ENCODE data around the gene XRRA1.
A peak's percentile ranks its signal among the peaks of the same experiment; 100 is the strongest.
"Not testable (repeated sequence)": the region's sequence is repeated elsewhere in the genome, so short reads cannot be mapped to it uniquely, and the experiment has no call there.

Gene XRRA1

GRCh38 chr11:74948898-74949752, at the start of gene XRRA1, which contains the start of gene SPCS2:
TSS of gene XRRA1 (minus strand) at chr11:74949091. CDS start at chr11:74940878, 8,213 bp downstream.
TSS of gene SPCS2 (plus strand) at chr11:74949266. CDS start at chr11:74949286, 20 bp downstream.
- H3K9ac ChIP-seq (ENCODE audit: low read length) = peak within 1 kb of the TSS; percentile 96
- peak within 1 kb of the TSS; percentile 69 for H3K27ac ChIP-seq (ENCODE audit: low read depth, low read length)
- no peaks in the 10 kb centered on the region for H3K27me3 ChIP-seq (ENCODE audit: control insufficient read depth, insufficient read depth, low read length)
- peaks cover 10% of the 10 kb centered on the region for H3K36me3 ChIP-seq (ENCODE audit: control insufficient read depth, insufficient read depth, low read length)
- H3K4me1 ChIP-seq (ENCODE audit: control insufficient read depth, insufficient read depth, low read length) = peaks cover 7% of the 10 kb centered on the region; the same call in 1 of the 2 replicates
- H3K9me3 ChIP-seq (ENCODE audit: control insufficient read depth, insufficient read depth, low read depth, low read length) = no peaks in the 10 kb centered on the region
- H3K4me3 ChIP-seq (ENCODE audit: low read depth, low read length) = peak within 1 kb of the TSS; percentile 84

DNA sequence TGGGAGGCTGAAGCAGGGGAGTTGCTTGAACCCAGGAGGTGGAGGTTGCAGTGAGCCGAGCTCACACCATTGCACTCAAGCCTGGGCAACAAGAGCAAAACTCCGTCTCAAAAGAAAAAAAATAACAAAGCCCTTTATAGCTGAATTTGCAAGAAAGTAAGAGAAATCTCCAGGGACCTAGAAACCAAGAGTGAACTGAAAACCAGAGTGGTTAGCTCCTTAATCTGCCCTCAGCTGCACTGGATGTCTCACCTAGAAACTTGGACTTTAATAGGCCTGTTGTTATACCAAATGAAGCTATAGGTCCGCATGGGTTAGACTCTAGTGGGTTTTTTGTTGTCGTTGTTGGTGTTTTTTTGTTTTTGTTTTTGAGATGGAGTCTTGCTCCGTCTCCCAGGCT, 44.0 kb upstream of the XRRA1 start:
- peaks cover 7% of the 10 kb centered on the region; the same call in 1 of the 2 replicates for H3K4me1 ChIP-seq (ENCODE audit: control insufficient read depth, insufficient read depth, low read length)
- peaks cover 24% of the 10 kb centered on the region for H3K36me3 ChIP-seq (ENCODE audit: control insufficient read depth, insufficient read depth, low read length)
- H3K9ac ChIP-seq (ENCODE audit: low read length) = no peak overlapping the region
- no peaks in the 10 kb centered on the region for H3K27me3 ChIP-seq (ENCODE audit: control insufficient read depth, insufficient read depth, low read length)
- H3K27ac ChIP-seq (ENCODE audit: low read depth, low read length) = no peak overlapping the region
- no peak overlapping the region for H3K4me3 ChIP-seq (ENCODE audit: low read depth, low read length)
- H3K9me3 ChIP-seq (ENCODE audit: control insufficient read depth, insufficient read depth, low read depth, low read length) = no peaks in the 10 kb centered on the region

- Histone ChIP-seq H3K9me3 (ENCODE audit: control insufficient read depth, insufficient read depth, low read depth, low read length) (no peaks in the 10 kb centered on the region), H3K36me3 (ENCODE audit: control insufficient read depth, insufficient read depth, low read length) (peaks cover 13% of the 10 kb centered on the region), H3K4me3 (ENCODE audit: low read depth, low read length) (no peak overlapping the region), H3K9ac (ENCODE audit: low read length) (no peak overlapping the region), H3K27me3 (ENCODE audit: control insufficient read depth, insufficient read depth, low read length) (no peaks in the 10 kb centered on the region), H3K4me1 (ENCODE audit: control insufficient read depth, insufficient read depth, low read length) (peaks cover 7% of the 10 kb centered on the region; the same call in 1 of the 2 replicates), H3K27ac (ENCODE audit: low read depth, low read length) (no peak overlapping the region)
These were observed 42.0 kb upstream of the XRRA1 start for GRCh38 chr11:74990941-74991340.

DNA sequence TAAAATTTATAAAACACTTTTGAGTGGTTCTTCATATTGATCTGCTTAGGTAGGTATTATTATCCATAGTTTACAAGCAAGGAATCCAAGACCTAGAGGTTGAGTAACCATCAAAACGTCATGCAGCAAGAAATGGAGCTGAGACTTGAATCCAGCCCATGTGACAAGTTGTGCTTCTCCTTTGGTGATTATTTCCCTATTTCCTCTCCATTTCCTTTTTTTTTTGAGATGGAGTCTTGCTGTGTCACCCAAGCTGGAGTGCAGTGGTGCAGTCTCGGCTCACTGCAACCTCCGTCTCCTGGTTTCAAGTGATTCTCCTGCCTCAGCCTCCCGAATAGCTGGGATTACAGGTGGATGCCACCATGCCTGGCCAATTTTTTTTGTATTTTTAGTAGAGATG, 41.3 kb upstream of the XRRA1 start:
- H3K4me3 ChIP-seq (ENCODE audit: low read depth, low read length); H3K27ac ChIP-seq (ENCODE audit: low read depth, low read length); H3K9ac ChIP-seq (ENCODE audit: low read length); H3K9me3 ChIP-seq (ENCODE audit: control insufficient read depth, insufficient read depth, low read depth, low read length); H3K27me3 ChIP-seq (ENCODE audit: control insufficient read depth, insufficient read depth, low read length); H3K4me1 ChIP-seq (ENCODE audit: control insufficient read depth, insufficient read depth, low read length); H3K36me3 ChIP-seq (ENCODE audit: control insufficient read depth, insufficient read depth, low read length): not testable (repeated sequence)

GRCh38 chr11:74989260-74989638, 40.4 kb upstream of the XRRA1 start:
- peaks cover 7% of the 10 kb centered on the region; the same call in 1 of the 2 replicates for H3K4me1 ChIP-seq (ENCODE audit: control insufficient read depth, insufficient read depth, low read length)
- H3K4me3 ChIP-seq (ENCODE audit: low read depth, low read length) = peak overlapping the region; percentile 88

GRCh38 chr11:74988541-74989259, 39.8 kb upstream of the XRRA1 start, which contains the start of gene NEU3:
TSS of gene NEU3 (plus strand) at chr11:74988933. CDS start at chr11:74989061, 128 bp downstream.
- peaks cover 7% of the 10 kb centered on the region; the same call in 1 of the 2 replicates for H3K4me1 ChIP-seq (ENCODE audit: control insufficient read depth, insufficient read depth, low read length)
- no peaks in the 10 kb centered on the region for H3K9me3 ChIP-seq (ENCODE audit: control insufficient read depth, insufficient read depth, low read depth, low read length)
- H3K9ac ChIP-seq (ENCODE audit: low read length) = peak within 1 kb of the TSS; percentile 67
- H3K36me3 ChIP-seq (ENCODE audit: control insufficient read depth, insufficient read depth, low read length) = no peaks in the 10 kb centered on the region
- H3K27me3 ChIP-seq (ENCODE audit: control insufficient read depth, insufficient read depth, low read length) = no peaks in the 10 kb centered on the region
- H3K4me3 ChIP-seq (ENCODE audit: low read depth, low read length) = peak within 1 kb of the TSS; percentile 88
- 0 out of 2 replicates have a peak within 1 kb of the TSS, but pooled peaks have one; percentile 12 for H3K27ac ChIP-seq (ENCODE audit: low read depth, low read length)

More at GRCh38 chr11:74989260-74989638, 40.4 kb upstream of the XRRA1 start:
- peak overlapping the region; percentile 67 for H3K9ac ChIP-seq (ENCODE audit: low read length)
- H3K9me3 ChIP-seq (ENCODE audit: control insufficient read depth, insufficient read depth, low read depth, low read length) = no peaks in the 10 kb centered on the region
- H3K36me3 ChIP-seq (ENCODE audit: control insufficient read depth, insufficient read depth, low read length) = peaks cover under 1% of the 10 kb centered on the region; the same call in 1 of the 2 replicates
- 0 out of 2 replicates have a peak overlapping the region, but pooled peaks have one; percentile 12 for H3K27ac ChIP-seq (ENCODE audit: low read depth, low read length)
- no peaks in the 10 kb centered on the region for H3K27me3 ChIP-seq (ENCODE audit: control insufficient read depth, insufficient read depth, low read length)

GRCh38 chr11:74984730-74985129, 35.8 kb upstream of the XRRA1 start:
- H3K4me3 ChIP-seq (ENCODE audit: low read depth, low read length) = no peak overlapping the region
- no peaks in the 10 kb centered on the region for H3K27me3 ChIP-seq (ENCODE audit: control insufficient read depth, insufficient read depth, low read length)
- H3K9me3 ChIP-seq (ENCODE audit: control insufficient read depth, insufficient read depth, low read depth, low read length) = no peaks in the 10 kb centered on the region
- 0 out of 2 replicates have a peak, but pooled peaks cover 2% of the 10 kb centered on the region for H3K4me1 ChIP-seq (ENCODE audit: control insufficient read depth, insufficient read depth, low read length)
- H3K27ac ChIP-seq (ENCODE audit: low read depth, low read length) = no peak overlapping the region
- H3K36me3 ChIP-seq (ENCODE audit: control insufficient read depth, insufficient read depth, low read length) = peaks cover 4% of the 10 kb centered on the region
- H3K9ac ChIP-seq (ENCODE audit: low read length) = no peak overlapping the region

GRCh38 chr11:74984070-74984469, 35.2 kb upstream of the XRRA1 start:
- Histone ChIP-seq H3K4me1 (ENCODE audit: control insufficient read depth, insufficient read depth, low read length) (no peaks in the 10 kb centered on the region), H3K27me3 (ENCODE audit: control insufficient read depth, insufficient read depth, low read length) (no peaks in the 10 kb centered on the region), H3K27ac (ENCODE audit: low read depth, low read length) (no peak overlapping the region), H3K4me3 (ENCODE audit: low read depth, low read length) (no peak overlapping the region), H3K9me3 (ENCODE audit: control insufficient read depth, insufficient read depth, low read depth, low read length) (no peaks in the 10 kb centered on the region), H3K36me3 (ENCODE audit: control insufficient read depth, insufficient read depth, low read length) (peaks cover 8% of the 10 kb centered on the region), H3K9ac (ENCODE audit: low read length) (no peak overlapping the region)

- Histone ChIP-seq H3K9me3 (ENCODE audit: control insufficient read depth, insufficient read depth, low read depth, low read length) (no peaks in the 10 kb centered on the region), H3K36me3 (ENCODE audit: control insufficient read depth, insufficient read depth, low read length) (peaks cover 21% of the 10 kb centered on the region), H3K4me3 (ENCODE audit: low read depth, low read length) (no peak overlapping the region), H3K27ac (ENCODE audit: low read depth, low read length) (no peak overlapping the region), H3K27me3 (ENCODE audit: control insufficient read depth, insufficient read depth, low read length) (no peaks in the 10 kb centered on the region), H3K9ac (ENCODE audit: low read length) (no peak overlapping the region), H3K4me1 (ENCODE audit: control insufficient read depth, insufficient read depth, low read length) (no peaks in the 10 kb centered on the region)
These were observed 33.0 kb upstream of the XRRA1 start for GRCh38 chr11:74981888-74982287.

GRCh38 chr11:74980634-74981033, 31.7 kb upstream of the XRRA1 start:
- Histone ChIP-seq H3K27ac (ENCODE audit: low read depth, low read length) (no peak overlapping the region), H3K9me3 (ENCODE audit: control insufficient read depth, insufficient read depth, low read depth, low read length) (no peaks in the 10 kb centered on the region), H3K4me3 (ENCODE audit: low read depth, low read length) (no peak overlapping the region), H3K27me3 (ENCODE audit: control insufficient read depth, insufficient read depth, low read length) (no peaks in the 10 kb centered on the region), H3K36me3 (ENCODE audit: control insufficient read depth, insufficient read depth, low read length) (peaks cover 32% of the 10 kb centered on the region), H3K9ac (ENCODE audit: low read length) (no peak overlapping the region), H3K4me1 (ENCODE audit: control insufficient read depth, insufficient read depth, low read length) (no peaks in the 10 kb centered on the region)

DNA sequence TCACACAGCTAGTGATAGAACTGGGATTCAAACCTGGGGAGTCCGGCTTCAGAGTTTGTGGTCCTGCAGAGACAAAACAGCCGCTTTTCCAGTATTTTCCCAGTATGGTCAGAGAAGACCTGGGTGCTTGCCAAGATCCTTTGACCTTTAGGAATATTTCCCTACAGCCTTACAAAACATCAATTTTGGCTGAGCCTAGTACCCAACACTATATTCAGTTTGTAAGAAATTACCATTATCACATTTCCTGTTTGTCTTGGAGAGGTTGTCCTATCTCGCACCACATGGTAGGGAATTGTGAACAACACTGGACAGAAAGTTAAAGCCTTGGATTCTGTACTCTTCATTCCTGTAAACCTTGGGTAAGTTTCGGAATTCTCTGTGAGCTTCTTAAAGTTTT, 29.1 kb upstream of the XRRA1 start:
- Histone ChIP-seq H3K27ac (ENCODE audit: low read depth, low read length) (no peak overlapping the region), H3K4me3 (ENCODE audit: low read depth, low read length) (no peak overlapping the region), H3K9ac (ENCODE audit: low read length) (no peak overlapping the region), H3K36me3 (ENCODE audit: control insufficient read depth, insufficient read depth, low read length) (peaks cover 51% of the 10 kb centered on the region), H3K27me3 (ENCODE audit: control insufficient read depth, insufficient read depth, low read length) (no peaks in the 10 kb centered on the region), H3K4me1 (ENCODE audit: control insufficient read depth, insufficient read depth, low read length) (no peaks in the 10 kb centered on the region), H3K9me3 (ENCODE audit: control insufficient read depth, insufficient read depth, low read depth, low read length) (no peaks in the 10 kb centered on the region)

Measured in HUES6 (cell line).